Fibroblast of the aortic adventitia (primary cell): ENCODE data around the gene LAX1. TPM values are rescaled to one million over a fixed set of nuclear protein-coding genes. Genes with fewer than 3 reads are reported as not detected.

ENCODE experiments used
- DNase-seq: peaks from one replicate; pipeline ENCODE4 v3.0.0-alpha.2; 2010; ENCODE audit warnings: low read depth
- H3K4me3 ChIP-seq: 2 replicates; pipeline ENCODE4 v1.5.1; 2011; ENCODE audit warnings: low read depth, mild to moderate bottlenecking, control low read depth, low read length, moderate library complexity
- small RNA-seq: library from RNA; depleted of rRNA; stranded (forward); fragments of <200 nt; gene quantifications from one replicate; pipeline ENCODE3, GENCODE V24; 2012
- total RNA-seq: library from RNA; depleted of rRNA; stranded (reverse); fragments of >200 nt; gene quantifications from 2 replicates; pipeline ENCODE4 v1.2.3, GENCODE V29; 2012; ENCODE audit warnings: low replicate concordance
- TF ChIP-seq, protein P1 (sequence below): IDR thresholded peaks from 2 replicates; pipeline ENCODE4 v1.5.1; 2011; ENCODE audit warnings: mild to moderate bottlenecking, low read length, control low read depth, inconsistent platforms; ENCODE audit not compliant: insufficient read depth

The LAX1 gene
- total RNA-seq, 1 donor = not detected

DNA sequence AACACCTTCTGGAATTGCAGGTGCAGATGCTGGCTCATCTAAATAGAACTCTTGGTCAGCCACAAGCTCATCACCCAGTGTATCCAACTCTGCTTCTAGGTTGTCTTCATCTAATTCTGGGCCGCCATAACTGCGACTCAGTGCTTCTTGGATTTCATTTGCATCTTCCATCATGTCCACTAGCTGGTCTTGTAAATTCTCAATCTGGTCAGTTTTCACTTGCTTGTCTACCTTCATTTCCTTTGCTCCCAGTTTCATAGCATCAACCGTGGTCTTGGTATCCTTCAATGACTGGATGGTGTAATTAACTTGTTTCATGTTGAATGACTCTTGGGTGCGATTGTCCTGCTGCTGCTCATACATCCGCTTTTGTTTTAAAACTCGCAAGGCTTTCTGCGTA, 40.7 kb downstream of the LAX1 start:
- TF ChIP-seq, protein P1, sequence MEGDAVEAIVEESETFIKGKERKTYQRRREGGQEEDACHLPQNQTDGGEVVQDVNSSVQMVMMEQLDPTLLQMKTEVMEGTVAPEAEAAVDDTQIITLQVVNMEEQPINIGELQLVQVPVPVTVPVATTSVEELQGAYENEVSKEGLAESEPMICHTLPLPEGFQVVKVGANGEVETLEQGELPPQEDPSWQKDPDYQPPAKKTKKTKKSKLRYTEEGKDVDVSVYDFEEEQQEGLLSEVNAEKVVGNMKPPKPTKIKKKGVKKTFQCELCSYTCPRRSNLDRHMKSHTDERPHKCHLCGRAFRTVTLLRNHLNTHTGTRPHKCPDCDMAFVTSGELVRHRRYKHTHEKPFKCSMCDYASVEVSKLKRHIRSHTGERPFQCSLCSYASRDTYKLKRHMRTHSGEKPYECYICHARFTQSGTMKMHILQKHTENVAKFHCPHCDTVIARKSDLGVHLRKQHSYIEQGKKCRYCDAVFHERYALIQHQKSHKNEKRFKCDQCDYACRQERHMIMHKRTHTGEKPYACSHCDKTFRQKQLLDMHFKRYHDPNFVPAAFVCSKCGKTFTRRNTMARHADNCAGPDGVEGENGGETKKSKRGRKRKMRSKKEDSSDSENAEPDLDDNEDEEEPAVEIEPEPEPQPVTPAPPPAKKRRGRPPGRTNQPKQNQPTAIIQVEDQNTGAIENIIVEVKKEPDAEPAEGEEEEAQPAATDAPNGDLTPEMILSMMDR = no peak
- no peak overlapping the region for H3K4me3 ChIP-seq
- no peak for DNase-seq

DNA sequence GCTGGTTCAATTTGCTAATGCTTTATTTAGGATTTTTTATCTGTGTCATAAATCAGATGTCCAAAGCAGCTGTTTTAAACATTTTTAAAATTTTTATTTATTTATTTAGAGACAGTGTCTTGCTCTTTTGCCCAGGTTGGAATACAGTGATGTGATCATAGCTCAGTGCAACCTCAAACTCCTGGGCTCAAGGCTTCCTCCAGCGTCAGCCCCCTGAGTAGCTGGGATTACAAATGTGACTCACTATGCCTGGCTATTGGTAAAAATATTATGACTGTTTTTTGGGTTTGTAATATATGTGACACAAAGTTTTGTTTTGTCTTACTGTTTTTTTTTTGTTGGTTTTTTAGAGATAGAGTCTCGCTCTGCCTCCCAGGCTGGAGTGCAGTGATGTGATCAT, 42.2 kb downstream of the LAX1 start:
- H3K4me3 ChIP-seq = no peak overlapping the region
- TF ChIP-seq, protein P1 = no peak
- peak; percentile 81 for DNase-seq

DNA sequence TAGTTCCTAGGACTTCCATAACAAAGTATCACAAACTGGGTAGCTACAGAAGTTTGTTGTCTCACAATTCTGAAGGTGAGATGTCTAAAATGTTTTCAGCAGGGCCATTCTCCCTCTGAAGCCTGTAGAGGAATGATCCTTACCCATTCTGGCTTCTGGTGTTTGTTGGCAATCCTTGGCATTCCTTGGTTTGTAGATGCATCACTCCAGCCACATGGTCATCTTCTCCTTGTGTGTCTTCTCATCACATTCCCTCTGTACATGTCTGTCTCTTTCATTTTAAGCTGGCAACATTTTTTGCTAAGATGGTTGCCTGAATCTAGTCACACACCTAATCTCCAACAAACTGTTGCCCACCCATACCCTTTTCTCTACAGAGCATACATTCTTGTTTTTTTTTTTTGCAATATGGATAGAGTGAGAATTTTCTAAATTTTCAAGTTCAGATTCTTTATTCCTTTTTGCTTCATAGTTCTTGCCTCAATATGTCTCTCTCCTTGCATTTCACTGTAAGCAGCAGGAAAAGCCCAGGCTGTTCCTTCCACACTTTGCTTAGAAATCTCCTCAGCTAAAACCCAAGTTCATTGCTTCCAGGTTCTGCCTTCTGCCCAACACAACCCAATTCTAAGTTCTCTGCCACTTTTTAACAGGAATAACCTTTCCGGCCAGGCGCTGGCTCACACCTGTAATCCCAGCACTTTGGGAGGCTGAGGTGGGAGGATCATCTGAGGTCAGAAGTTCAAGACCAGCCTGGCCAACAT, 48.8 kb downstream of the LAX1 start:
- no peak for DNase-seq
- H3K4me3 ChIP-seq = no peak overlapping the region
- TF ChIP-seq, protein P1 = no peak

DNA sequence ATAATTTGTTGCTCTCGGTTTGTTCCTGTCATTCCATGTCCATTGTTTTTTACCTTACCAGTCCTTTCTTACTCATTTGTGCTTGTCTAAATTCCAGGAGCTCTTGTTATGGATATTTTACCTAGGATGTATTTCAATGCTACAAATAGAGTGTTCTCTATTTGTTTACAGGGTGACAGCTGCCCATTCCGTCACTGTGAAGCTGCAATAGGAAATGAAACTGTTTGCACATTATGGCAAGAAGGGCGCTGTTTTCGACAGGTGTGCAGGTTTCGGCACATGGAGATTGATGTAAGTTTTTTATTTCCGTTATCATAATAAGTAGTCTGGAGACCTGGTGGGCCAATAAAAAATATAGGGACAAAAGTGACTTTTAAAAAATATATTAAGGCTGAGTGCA, 53.4 kb downstream of the LAX1 start:
- DNase-seq = no peak
- TF ChIP-seq, protein P1 = no peak
- H3K4me3 ChIP-seq = no peak overlapping the region

DNA sequence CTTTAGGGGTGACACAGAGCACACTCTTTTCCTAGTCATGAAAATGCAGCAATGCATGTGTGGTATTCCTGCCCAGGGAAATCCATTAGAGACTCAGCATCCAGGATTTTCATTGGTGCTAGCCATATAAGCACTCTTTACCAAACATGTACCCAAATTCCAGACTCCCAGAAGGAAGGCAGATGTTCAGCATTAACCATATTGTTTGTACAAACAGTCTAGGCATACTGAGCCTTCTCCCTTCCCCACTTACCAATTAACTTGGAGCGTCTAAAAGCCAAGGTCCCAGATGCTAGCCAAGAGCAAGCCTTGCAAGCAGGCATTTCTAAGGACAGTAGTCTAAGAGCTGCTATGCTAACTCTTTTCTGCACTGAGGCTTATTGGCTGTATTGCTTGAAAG, 58.3 kb downstream of the LAX1 start:
- TF ChIP-seq, protein P1 = no peak
- no peak for DNase-seq

More for the DNA sequence above, 58.3 kb downstream of the LAX1 start:
- no peak overlapping the region for H3K4me3 ChIP-seq

Small RNA genes lying within 50 kb of the gene (small RNA-seq; reads per million reads assigned to genes)
- gene SNORA77 (4,535 reads per million, percentile 100 among the genes with 10 or more reads in this experiment), gene ZC3H11A (0.32 reads per million)

Other genes with a start within 250 kb of the LAX1 start
- 146 and 416 TPM in 2 replicates for gene ATP2B4, start 138.4 kb upstream of the LAX1 start, total RNA-seq
- gene ZBED6, start 30.4 kb downstream of the LAX1 start, total RNA-seq = 8.7 and 30.5 TPM in 2 replicates
- gene ZC3H11A, start 30.4 kb downstream of the LAX1 start, total RNA-seq = 108 and 166 TPM in 2 replicates
- gene SNRPE, start 96.4 kb downstream of the LAX1 start, total RNA-seq = 95.4 and 105 TPM in 2 replicates